Upper lobe of left lung (tissue), 4 donors: ENCODE results near the gene HRH1.

Source experiments
- CTCF ChIP-seq, 6 experiments: fragments of 450-650 bp in 4 of 6; fragments of 200-600 bp in 2 of 6; sonication (generic) in 2 of 6; IDR thresholded peaks; one replicate each; pipeline ENCODE4 v1.5.1; 2016 to 2019; ENCODE audit warnings: antibody characterized with exemption in 6 of 6
- EP300 ChIP-seq, 4 donors: sonication (generic); formaldehyde crosslinking; IDR thresholded peaks; one replicate each; pipeline ENCODE4 v1.5.1; 2017; ENCODE audit warnings: antibody characterized with exemption in 4 of 4, control low read depth in 2 of 4
- POLR2A ChIP-seq, 4 donors: fragments of 450-650 bp; IDR thresholded peaks; one replicate each; pipeline ENCODE4 v1.5.1; 2016 to 2017; ENCODE audit warnings: antibody characterized with exemption in 4 of 4, mild to moderate bottlenecking in 2 of 4

- TF ChIP-seq POLR2A (IDR thresholded peaks at IDR 0.05) (no peak), CTCF (IDR thresholded peaks at IDR 0.05) (no peak), EP300 (IDR thresholded peaks at IDR 0.05) (no peak)
Observed at GRCh38 chr3:11172096-11172690, 17.9 kb downstream of the HRH1 start.
